ENCODE results near the gene ARHGEF12. TPM values are rescaled to one million over a fixed set of nuclear protein-coding genes. Genes with fewer than 3 reads are reported as not detected.

The ARHGEF12 gene
- total RNA-seq, 2 experiments from 2014 or later, result 15.4 to 16.5 TPM

DNA sequence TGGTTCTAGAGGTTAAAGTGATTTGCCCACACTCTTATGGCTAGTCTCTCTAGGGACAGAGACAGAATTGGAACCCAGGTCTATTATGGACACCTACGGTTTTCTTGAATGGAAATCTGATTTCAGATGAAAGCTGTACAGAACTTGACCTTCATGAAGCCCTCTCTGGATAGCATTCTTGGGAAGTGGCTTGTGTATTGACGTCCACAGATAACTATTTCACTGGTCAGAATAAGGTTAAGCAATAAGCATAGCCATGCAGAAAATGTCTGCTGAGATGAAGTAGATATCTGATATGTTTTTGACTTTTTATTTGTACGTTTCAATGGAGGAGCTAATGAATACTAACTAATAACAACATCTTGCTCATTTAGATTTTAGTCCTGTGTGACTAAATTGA lies 10.0 kb upstream of the ARHGEF12 start:
- Mint-ChIP-seq H3K4me3 (peak overlapping the region; percentile 68), H3K4me1 (ENCODE audit: low read depth) (peaks cover 13% of the 10 kb centered on the region), H3K27ac (no peak overlapping the region), H3K27me3 (ENCODE audit: low read depth) (peaks cover 50% of the 10 kb centered on the region), H3K36me3 (ENCODE audit: low read depth) (no peaks in the 10 kb centered on the region), H3K9me3 (no peaks in the 10 kb centered on the region)
- intact Hi-C loops (cut with micrococcal nuclease), result no loop called here
- DNase-seq, result no peak
- CTCF ChIA-PET, result interaction anchor here (1.2 kb wide), 1 partner anchor 11 kb away, joined by 4 read pairs; the partner anchor contains the start of gene ARHGEF12

GRCh38 chr11:120326845-120327281 lies 9.3 kb upstream of the ARHGEF12 start:
- Mint-ChIP-seq H3K27ac (no peak overlapping the region), H3K36me3 (ENCODE audit: low read depth) (no peaks in the 10 kb centered on the region), H3K4me3 (no peak overlapping the region), H3K4me1 (ENCODE audit: low read depth) (peaks cover 13% of the 10 kb centered on the region), H3K9me3 (no peaks in the 10 kb centered on the region), H3K27me3 (ENCODE audit: low read depth) (peaks cover 52% of the 10 kb centered on the region)
- intact Hi-C loops (cut with micrococcal nuclease), result no loop called here
- CTCF ChIA-PET, result interaction anchor here (0.6 to 1.2 kb wide), 2 partner anchors 8 to 10 kb away, joined by 4 to 5 read pairs; partner anchors contain the start of gene ARHGEF12
- no peak for DNase-seq

DNA sequence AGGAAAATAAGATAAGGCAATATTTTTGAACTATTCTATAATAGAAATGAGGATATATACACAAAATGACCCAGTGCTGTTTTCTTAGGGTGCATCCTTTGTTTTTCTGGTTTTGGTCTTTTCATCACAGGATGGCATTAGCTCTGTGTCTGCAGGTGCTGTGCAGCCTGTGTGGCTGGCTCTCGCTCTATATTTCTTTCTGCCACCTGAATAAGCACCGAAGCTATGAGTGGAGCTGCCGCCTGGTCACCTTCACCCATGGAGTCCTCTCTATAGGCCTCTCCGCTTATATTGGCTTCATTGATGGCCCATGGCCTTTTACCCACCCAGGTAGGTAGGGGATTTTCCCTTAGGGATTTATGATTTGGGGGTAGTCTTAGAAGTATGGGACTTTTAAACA lies 8.9 kb upstream of the ARHGEF12 start:
- CTCF ChIA-PET, result interaction anchor here (0.6 kb wide), 1 partner anchor 8 kb away, joined by 5 read pairs; no protein-coding TSS in a partner anchor
- peaks cover 13% of the 10 kb centered on the region for H3K4me1 Mint-ChIP-seq (ENCODE audit: low read depth)
- intact Hi-C loops (cut with micrococcal nuclease), result no loop called here
- no peak overlapping the region for H3K27ac Mint-ChIP-seq
- no peak for DNase-seq
- H3K9me3 Mint-ChIP-seq, result no peaks in the 10 kb centered on the region
- peaks cover 51% of the 10 kb centered on the region for H3K27me3 Mint-ChIP-seq (ENCODE audit: low read depth)
- H3K36me3 Mint-ChIP-seq (ENCODE audit: low read depth), result no peaks in the 10 kb centered on the region
- H3K4me3 Mint-ChIP-seq, result no peak overlapping the region

GRCh38 chr11:120329556-120329955 lies 6.7 kb upstream of the ARHGEF12 start:
- Mint-ChIP-seq H3K9me3 (no peaks in the 10 kb centered on the region), H3K27me3 (ENCODE audit: low read depth) (peaks cover 41% of the 10 kb centered on the region), H3K27ac (no peak overlapping the region), H3K4me1 (ENCODE audit: low read depth) (peaks cover 15% of the 10 kb centered on the region), H3K36me3 (ENCODE audit: low read depth) (no peaks in the 10 kb centered on the region), H3K4me3 (no peak overlapping the region)
- no peak for DNase-seq
- intact Hi-C loops (cut with micrococcal nuclease), result no loop called here
- CTCF ChIA-PET, result no interaction called here

DNA sequence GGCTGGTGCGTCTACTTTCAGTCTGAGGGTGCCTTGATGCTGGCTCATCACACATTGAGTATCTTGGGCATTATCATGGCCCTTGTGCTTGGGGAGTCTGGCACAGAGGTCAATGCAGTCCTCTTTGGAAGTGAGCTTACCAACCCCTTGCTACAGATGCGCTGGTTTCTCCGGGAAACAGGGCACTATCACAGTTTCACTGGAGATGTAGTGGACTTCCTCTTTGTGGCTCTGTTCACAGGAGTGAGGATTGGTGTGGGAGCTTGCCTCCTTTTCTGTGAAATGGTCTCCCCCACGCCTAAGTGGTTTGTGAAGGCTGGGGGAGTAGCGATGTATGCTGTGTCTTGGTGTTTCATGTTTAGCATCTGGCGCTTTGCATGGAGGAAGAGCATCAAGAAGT lies 6.2 kb upstream of the ARHGEF12 start:
- no peaks in the 10 kb centered on the region for H3K9me3 Mint-ChIP-seq

GRCh38 chr11:120331301-120331996 lies 4.8 kb upstream of the ARHGEF12 start:
- Mint-ChIP-seq H3K9me3 (no peaks in the 10 kb centered on the region), H3K4me1 (ENCODE audit: low read depth) (peaks cover 12% of the 10 kb centered on the region), H3K36me3 (ENCODE audit: low read depth) (no peaks in the 10 kb centered on the region), H3K27me3 (ENCODE audit: low read depth) (peaks cover 31% of the 10 kb centered on the region), H3K27ac (no peak overlapping the region), H3K4me3 (no peak overlapping the region)
- intact Hi-C loops (cut with micrococcal nuclease), result no loop called here
- CTCF ChIA-PET, result no interaction called here
- DNase-seq, result no peak

More for the DNA sequence above, 6.2 kb upstream of the ARHGEF12 start:
- no peaks in the 10 kb centered on the region for H3K36me3 Mint-ChIP-seq (ENCODE audit: low read depth)
- intact Hi-C loops (cut with micrococcal nuclease), result no loop called here
- peaks cover 13% of the 10 kb centered on the region for H3K4me1 Mint-ChIP-seq (ENCODE audit: low read depth)
- no peak overlapping the region for H3K27ac Mint-ChIP-seq
- no peak overlapping the region for H3K4me3 Mint-ChIP-seq
- CTCF ChIA-PET, result no interaction called here
- H3K27me3 Mint-ChIP-seq (ENCODE audit: low read depth), result peaks cover 39% of the 10 kb centered on the region
- DNase-seq, result no peak

DNA sequence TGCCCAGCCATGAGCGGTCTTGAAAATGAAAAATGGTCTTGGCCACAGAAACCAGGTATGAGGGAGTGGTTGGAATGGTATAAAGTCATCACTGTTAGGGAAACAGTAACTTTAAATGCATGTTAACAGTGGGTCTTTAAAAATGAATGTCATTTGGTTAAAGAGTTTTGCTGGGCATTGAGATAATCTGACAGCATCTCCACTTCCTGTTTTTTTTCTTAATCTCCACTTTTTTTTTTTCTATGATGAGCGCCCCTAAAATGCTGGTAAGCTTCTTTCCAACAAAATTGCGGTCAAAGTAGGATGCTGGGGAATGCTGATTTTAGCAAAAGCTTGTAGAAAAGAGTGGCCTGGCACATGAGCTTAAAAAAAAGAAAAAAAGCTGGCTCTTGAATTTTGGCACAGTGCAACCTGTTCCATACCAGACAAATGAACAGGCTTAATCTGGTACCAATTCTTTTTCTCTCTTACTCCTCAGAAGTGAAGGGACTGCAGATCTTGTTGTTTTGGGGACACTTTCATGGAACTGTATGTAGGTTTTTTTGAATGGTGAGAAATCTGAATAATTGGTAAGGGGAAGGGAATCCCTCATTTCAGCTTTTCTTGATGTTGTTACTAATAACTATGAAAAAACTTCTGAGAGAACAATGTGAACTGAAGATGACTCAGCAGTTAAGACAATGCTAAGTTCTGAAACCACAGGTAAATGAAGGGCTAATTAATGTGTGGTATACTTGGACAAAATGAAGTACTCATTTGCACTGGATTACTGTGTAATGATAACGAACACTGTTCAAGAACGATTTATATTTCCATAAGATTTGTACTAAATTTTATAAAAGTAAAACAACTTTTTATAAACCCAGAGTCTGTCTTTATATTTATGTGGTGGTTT lies 3.1 kb upstream of the ARHGEF12 start:
- DNase-seq, result no peak
- peaks cover 18% of the 10 kb centered on the region for H3K4me1 Mint-ChIP-seq (ENCODE audit: low read depth)
- no peaks in the 10 kb centered on the region for H3K9me3 Mint-ChIP-seq
- H3K4me3 Mint-ChIP-seq, result no peak overlapping the region
- CTCF ChIA-PET, result interaction anchor here (0.8 kb wide), 1 partner anchor 15 kb away, joined by 3 read pairs; no protein-coding TSS in a partner anchor
- peaks cover 32% of the 10 kb centered on the region for H3K27me3 Mint-ChIP-seq (ENCODE audit: low read depth)
- H3K27ac Mint-ChIP-seq, result no peak overlapping the region
- no peaks in the 10 kb centered on the region for H3K36me3 Mint-ChIP-seq (ENCODE audit: low read depth)
- intact Hi-C loops (cut with micrococcal nuclease), result no loop called here

DNA sequence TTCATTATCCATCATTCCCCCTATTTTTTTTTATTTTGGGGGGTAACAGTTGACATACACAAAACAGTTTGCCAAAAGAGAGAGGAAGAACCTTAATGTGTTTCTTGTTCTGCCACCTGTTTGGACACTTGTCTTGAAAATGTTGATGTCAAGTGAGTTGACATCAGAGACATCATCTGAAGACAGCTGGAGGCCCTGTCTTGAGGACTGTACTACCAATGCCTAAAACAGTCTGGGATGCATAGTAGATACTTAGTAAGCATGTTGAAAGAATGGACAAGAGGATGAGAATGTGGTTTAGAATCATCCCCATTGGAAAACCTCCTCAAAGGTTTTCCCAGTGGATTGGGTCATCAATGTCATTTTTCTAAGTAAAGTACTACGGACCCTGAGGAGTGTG lies 2.4 kb upstream of the ARHGEF12 start:
- Mint-ChIP-seq H3K4me1 (ENCODE audit: low read depth) (peaks cover 21% of the 10 kb centered on the region), H3K4me3 (no peak overlapping the region), H3K27ac (no peak overlapping the region), H3K36me3 (ENCODE audit: low read depth) (no peaks in the 10 kb centered on the region), H3K27me3 (ENCODE audit: low read depth) (peaks cover 36% of the 10 kb centered on the region), H3K9me3 (no peaks in the 10 kb centered on the region)
- intact Hi-C loops (cut with micrococcal nuclease), result loop anchor here (2.0 kb wide), 1 partner anchor 177 kb away; the partner anchor contains the start of gene GRIK4
- DNase-seq, result no peak
- CTCF ChIA-PET, result interaction anchor here (0.9 to 1.8 kb wide), 5 partner anchors 16 to 861 kb away, joined by 3 to 7 read pairs (median 3); no protein-coding TSS in a partner anchor

- Mint-ChIP-seq H3K27ac (no peak overlapping the region), H3K9me3 (no peaks in the 10 kb centered on the region), H3K27me3 (ENCODE audit: low read depth) (peaks cover 38% of the 10 kb centered on the region), H3K4me1 (ENCODE audit: low read depth) (peaks cover 22% of the 10 kb centered on the region), H3K4me3 (no peak overlapping the region), H3K36me3 (ENCODE audit: low read depth) (no peaks in the 10 kb centered on the region)
- CTCF ChIA-PET, result interaction anchor here (0.7 to 1.8 kb wide), 8 partner anchors 11 to 860 kb away, joined by 3 to 7 read pairs (median 4); no protein-coding TSS in a partner anchor
- intact Hi-C loops (cut with micrococcal nuclease), result loop anchor here (2.0 kb wide), 1 partner anchor 176 kb away; the partner anchor contains the start of gene GRIK4
- no peak for DNase-seq
Observed at GRCh38 chr11:120334332-120334731, 1.9 kb upstream of the ARHGEF12 start.

DNA sequence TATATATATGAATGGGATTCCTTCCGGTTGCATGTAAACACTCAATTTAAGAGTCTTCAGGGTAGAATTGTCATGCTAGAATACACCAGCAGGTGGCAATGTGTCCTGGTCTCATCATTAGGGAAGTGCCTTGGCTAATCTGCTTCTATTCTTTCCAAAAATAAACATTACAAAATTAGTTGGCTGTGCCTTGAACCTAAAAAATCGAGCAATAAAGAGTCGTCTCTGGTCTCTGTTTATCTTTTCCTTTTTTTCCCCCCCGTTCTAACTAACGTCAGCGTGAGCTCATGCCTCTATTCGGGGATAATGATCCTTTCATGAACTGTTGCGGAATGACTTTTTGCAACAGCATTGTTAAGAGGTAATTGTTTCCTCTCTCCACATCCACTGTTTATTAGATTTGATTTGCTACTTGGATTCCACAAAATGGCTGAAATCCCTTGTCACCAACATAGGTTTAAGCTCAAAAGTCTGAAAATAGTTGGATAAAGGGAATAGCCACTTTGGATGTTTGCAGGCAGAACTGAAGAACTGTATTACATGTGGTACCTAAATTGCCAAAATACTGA lies 1.2 kb upstream of the ARHGEF12 start:
- Mint-ChIP-seq H3K27me3 (ENCODE audit: low read depth) (peaks cover 43% of the 10 kb centered on the region), H3K36me3 (ENCODE audit: low read depth) (no peaks in the 10 kb centered on the region), H3K4me3 (peak overlapping the region; percentile 72), H3K4me1 (ENCODE audit: low read depth) (peaks cover 29% of the 10 kb centered on the region), H3K9me3 (no peaks in the 10 kb centered on the region), H3K27ac (no peak overlapping the region)
- CTCF ChIA-PET, result interaction anchor here (0.7 to 1.8 kb wide), 11 partner anchors 8 to 860 kb away, joined by 3 to 7 read pairs (median 4); no protein-coding TSS in a partner anchor
- intact Hi-C loops (cut with micrococcal nuclease), result loop anchor here (1.0 to 5.0 kb wide), 5 partner anchors 10 to 617 kb away; partner anchors contain the start of genes GRIK4 and TLCD5
- DNase-seq, result peak; percentile 80

DNA sequence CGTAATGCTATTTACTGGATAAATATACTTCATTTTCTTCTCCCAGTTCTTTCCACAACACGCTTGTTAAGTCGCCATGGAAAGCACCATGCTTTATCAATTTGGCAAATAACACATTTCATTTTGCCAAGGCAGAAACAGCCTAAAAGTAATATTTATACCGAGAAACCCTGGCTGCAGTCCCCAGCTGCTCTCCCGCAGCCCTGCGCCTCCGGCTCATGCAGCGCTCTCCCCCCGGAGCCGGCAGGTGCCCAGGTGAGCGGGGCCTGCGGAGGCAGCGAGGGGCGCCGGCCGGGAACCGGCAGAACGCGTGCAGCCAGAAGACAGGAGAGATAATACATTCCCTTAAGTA lies 681 bp upstream of the ARHGEF12 start:
- intact Hi-C loops (cut with micrococcal nuclease), result loop anchor here (1.0 to 5.0 kb wide), 5 partner anchors 10 to 617 kb away; partner anchors contain the start of genes GRIK4 and TLCD5
- Mint-ChIP-seq H3K9me3 (no peaks in the 10 kb centered on the region), H3K27me3 (ENCODE audit: low read depth) (peaks cover 45% of the 10 kb centered on the region), H3K27ac (no peak overlapping the region), H3K36me3 (ENCODE audit: low read depth) (no peaks in the 10 kb centered on the region), H3K4me1 (ENCODE audit: low read depth) (peaks cover 31% of the 10 kb centered on the region), H3K4me3 (peak overlapping the region; percentile 72)
- CTCF ChIA-PET, result interaction anchor here (0.7 to 1.8 kb wide), 9 partner anchors 12 to 859 kb away, joined by 3 to 7 read pairs (median 3); no protein-coding TSS in a partner anchor
- DNase-seq, result no peak

All from activated naive CD4-positive, alpha-beta T cell treated with anti-CD3 and anti-CD28 coated beads for 36 hours (primary cell).